Endothelial cell of umbilical vein (primary cell): Measurements from ENCODE around the gene ECEL1. TPM values are rescaled to one million over a fixed set of nuclear protein-coding genes. Genes with fewer than 3 reads are reported as not detected.
"Not testable (repeated sequence)": the region's sequence is repeated elsewhere in the genome, so short reads cannot be mapped to it uniquely, and the experiment has no call there.

Experiments used
- BruUV-seq: library from RNA; stranded (reverse); fragments of 400-500 nt; replicated peaks from 2 replicates; lab custom pipeline; 2021; lab: Mats Ljungman, UMichigan
- CTCF ChIA-PET: fragments of 300-600, 350-600 bp; sonication (Branson Sonifier 250); formaldehyde crosslinking; loops from one replicate; lab custom pipeline; 2021; ENCODE audit warnings: antibody characterized with exemption, inconsistent platforms; lab: Charles Lee
- POLR2A ChIA-PET: fragments of 300-600, 350-600 bp; sonication (Branson Sonifier 250); formaldehyde crosslinking; loops from one replicate; lab custom pipeline; 2021; ENCODE audit warnings: antibody characterized with exemption, inconsistent platforms; lab: Charles Lee
- DNase-seq: peaks from one replicate; pipeline ENCODE4 v3.0.0-alpha.2; 2011; ENCODE audit warnings: low read depth, low spot score
- FAIRE-seq: peaks from 2 replicates; lab custom pipeline; 2011; peaks lifted over from hg19 to GRCh38; lab: Jason Lieb, UNC
- H2AFZ ChIP-seq: 2 replicates; pipeline ENCODE4 v1.6.0; 2012; ENCODE audit warnings: low read depth, low read length, control low read depth, inconsistent platforms
- H3K27ac ChIP-seq: 2 replicates; pipeline ENCODE4 v1.5.1; 2011; ENCODE audit warnings: low read depth, mild to moderate bottlenecking, control low read depth, low read length, moderate library complexity; ENCODE audit not compliant: insufficient read depth
- H3K27me3 ChIP-seq, 2 experiments: 2 replicates each; pipeline versions ENCODE4 v1.6.0 to v1.6.1; 2011; ENCODE audit warnings: low read length in 2 of 2, mixed read lengths in 1 of 2; ENCODE audit not compliant: control insufficient read depth in 2 of 2, insufficient read depth in 2 of 2
- H3K36me3 ChIP-seq, 2 experiments: 2 replicates in 1 of 2; 3 replicates in 1 of 2; pipeline ENCODE4 v1.5.1; 2011; ENCODE audit warnings: low read length in 2 of 2, mild to moderate bottlenecking in 1 of 2, moderate library complexity in 1 of 2; ENCODE audit not compliant: control insufficient read depth in 2 of 2, insufficient read depth in 2 of 2; ENCODE audit errors: extremely low read depth in 1 of 2
- H3K4me1 ChIP-seq: 3 replicates; pipeline ENCODE4 v1.5.1; 2011; ENCODE audit warnings: mild to moderate bottlenecking, low read length; ENCODE audit not compliant: control insufficient read depth, insufficient read depth; ENCODE audit errors: extremely low read depth
- H3K4me2 ChIP-seq: 2 replicates; pipeline ENCODE4 v1.6.1; 2011; ENCODE audit warnings: low read length, control low read depth, mixed read lengths; ENCODE audit not compliant: insufficient read depth
- H3K4me3 ChIP-seq, 3 experiments: fragments of 200-600 bp in 1 of 3; sonication (generic), shearing (Covaris generic) in 1 of 3; replicated peaks in 1 of 3; 2 replicates each; pipeline ENCODE4 v1.5.1; 2011 to 2016; ENCODE audit warnings: control low read depth in 3 of 3, low read length in 3 of 3, mild to moderate bottlenecking in 2 of 3, inconsistent platforms in 1 of 3, low read depth in 1 of 3, moderate library complexity in 1 of 3; ENCODE audit not compliant: insufficient read depth in 1 of 3
- H3K79me2 ChIP-seq: 2 replicates; pipeline ENCODE4 v1.6.0; 2012; ENCODE audit warnings: low read length, inconsistent platforms; ENCODE audit not compliant: control insufficient read depth, insufficient read depth
- H3K9ac ChIP-seq: replicated peaks from 2 replicates; pipeline ENCODE3; 2011; ENCODE audit warnings: low read length, control low read depth; ENCODE audit not compliant: insufficient read depth; ENCODE audit errors: extremely low read depth
- H3K9me1 ChIP-seq: replicated peaks from 3 replicates; pipeline ENCODE4 v1.6.0; 2011; ENCODE audit warnings: mild to moderate bottlenecking, low read length; ENCODE audit not compliant: control insufficient read depth, insufficient read depth; ENCODE audit errors: extremely low read depth
- H3K9me3 ChIP-seq: replicated peaks from 2 replicates; pipeline ENCODE4 v1.5.1; 2012; ENCODE audit warnings: low read length, inconsistent platforms; ENCODE audit not compliant: control insufficient read depth, insufficient read depth
- H4K20me1 ChIP-seq: replicated peaks from 2 replicates; pipeline ENCODE3; 2011; ENCODE audit warnings: mild to moderate bottlenecking, low read length; ENCODE audit not compliant: control insufficient read depth, insufficient read depth; ENCODE audit errors: extremely low read depth
- EZH2 ChIP-seq: IDR thresholded peaks from 2 replicates; pipeline ENCODE4 v1.6.1; 2012; ENCODE audit warnings: borderline replicate concordance, low read depth, mild to moderate bottlenecking, moderate library complexity, low read length, inconsistent platforms; ENCODE audit not compliant: severe bottlenecking
- FOS ChIP-seq: IDR thresholded peaks from 2 replicates; pipeline ENCODE4 v1.6.1; 2011; ENCODE audit warnings: mild to moderate bottlenecking, low read length, moderate library complexity, borderline replicate concordance; ENCODE audit not compliant: insufficient read depth
- GATA2 ChIP-seq: IDR thresholded peaks from 2 replicates; pipeline ENCODE4 v1.7.0; 2011; ENCODE audit warnings: low read depth, mild to moderate bottlenecking, moderate library complexity, mixed read lengths, low read length; ENCODE audit not compliant: insufficient read length, insufficient read depth
- JUN ChIP-seq: IDR thresholded peaks from 2 replicates; pipeline ENCODE4 v1.6.1; 2011; ENCODE audit warnings: borderline replicate concordance, low read depth; ENCODE audit not compliant: insufficient read length, insufficient read depth
- MAX ChIP-seq: IDR thresholded peaks from 2 replicates; pipeline ENCODE4 v1.6.1; 2011; ENCODE audit not compliant: insufficient read depth, insufficient read length
- MYC ChIP-seq: IDR thresholded peaks from one replicate; pipeline ENCODE4 v1.6.1; 2011; ENCODE audit warnings: mild to moderate bottlenecking, low read depth, low read length
- POLR2A ChIP-seq: IDR thresholded peaks from 2 replicates; pipeline ENCODE4 v1.6.1; 2012; ENCODE audit warnings: low read depth, mild to moderate bottlenecking, control low read depth, low read length
- POLR2AphosphoS5 ChIP-seq: IDR thresholded peaks from 2 replicates; pipeline ENCODE4 v1.6.1; 2012; ENCODE audit warnings: low read depth, mild to moderate bottlenecking, control low read depth, low read length, moderate library complexity; ENCODE audit not compliant: insufficient read depth
- dilution Hi-C: fragments of 300-500 bp; cut with MboI; formaldehyde crosslinking; loops from one replicate; pipeline ENCODE4 v1.15.0; 2019; ENCODE audit warnings: low sequenced_read_pairs; ENCODE audit not compliant: extremely low pct_ligation_motif_present
- intact Hi-C: fragments of 100-400 bp; cut with micrococcal nuclease; formaldehyde crosslinking; loops from one replicate; pipeline ENCODE4 v1.10.0; 2022
- polyA plus RNA-seq, 4 experiments: library from polyadenylated mRNA; depleted of rRNA in 3 of 4; stranded (reverse) in 3 of 4; unstranded in 1 of 4; fragments of >200 nt; gene quantifications; 2 replicates each; pipeline versions ENCODE4 v1.2.1 to v1.2.3, GENCODE V29; 2011 to 2012; ENCODE audit warnings: missing spikeins in 1 of 4
- total RNA-seq: library from RNA; stranded (reverse); gene quantifications from 2 replicates; pipeline ENCODE4 v1.2.3, GENCODE V29; 2021
- TF ChIP-seq, protein P1 (sequence below), 2 donors: IDR thresholded peaks; 1 replicate in 1 of 2; 2 replicates in 1 of 2; pipeline ENCODE4 v1.5.1; 2011; ENCODE audit warnings: low read length in 2 of 2, mild to moderate bottlenecking in 2 of 2, moderate library complexity in 2 of 2, control low read depth in 1 of 2, inconsistent platforms in 1 of 2, low read depth in 1 of 2; ENCODE audit not compliant: insufficient read depth in 1 of 2; ENCODE audit errors: extremely low read depth in 1 of 2

Gene ECEL1
- total and polyA plus RNA-seq, 2 donors (not counting 3 experiments of a cell fraction or from before 2014, with no cell fraction given) = not detected

- Histone ChIP-seq H3K79me2 (no peaks in the 10 kb centered on the region), H3K9me1 (no peaks in the 10 kb centered on the region), H3K27ac (no peak overlapping the region), H3K4me1 (no peaks in the 10 kb centered on the region), H3K4me3 (no peak overlapping the region), H3K27me3 (no peaks in the 10 kb centered on the region), H3K9me3 (no peaks in the 10 kb centered on the region), H3K4me2 (no peak overlapping the region), H3K36me3 (no peaks in the 10 kb centered on the region), H4K20me1 (no peaks in the 10 kb centered on the region), H3K9ac (no peak overlapping the region), H2AFZ (no peak overlapping the region)
- BruUV-seq = no TSS peak
- dilution Hi-C loops (no loop called here), intact Hi-C loops (no loop called here)
- POLR2A ChIA-PET = no interaction called here
- DNase-seq = no peak
- CTCF ChIA-PET = interaction anchor here (1.5 kb wide), 1 partner anchor 207 kb away, joined by 4 read pairs; no protein-coding TSS in a partner anchor
- TF ChIP-seq EZH2 = no peak
- TF ChIP-seq GATA2 = no peak
- TF ChIP-seq MYC = no peak
- TF ChIP-seq, protein P1, sequence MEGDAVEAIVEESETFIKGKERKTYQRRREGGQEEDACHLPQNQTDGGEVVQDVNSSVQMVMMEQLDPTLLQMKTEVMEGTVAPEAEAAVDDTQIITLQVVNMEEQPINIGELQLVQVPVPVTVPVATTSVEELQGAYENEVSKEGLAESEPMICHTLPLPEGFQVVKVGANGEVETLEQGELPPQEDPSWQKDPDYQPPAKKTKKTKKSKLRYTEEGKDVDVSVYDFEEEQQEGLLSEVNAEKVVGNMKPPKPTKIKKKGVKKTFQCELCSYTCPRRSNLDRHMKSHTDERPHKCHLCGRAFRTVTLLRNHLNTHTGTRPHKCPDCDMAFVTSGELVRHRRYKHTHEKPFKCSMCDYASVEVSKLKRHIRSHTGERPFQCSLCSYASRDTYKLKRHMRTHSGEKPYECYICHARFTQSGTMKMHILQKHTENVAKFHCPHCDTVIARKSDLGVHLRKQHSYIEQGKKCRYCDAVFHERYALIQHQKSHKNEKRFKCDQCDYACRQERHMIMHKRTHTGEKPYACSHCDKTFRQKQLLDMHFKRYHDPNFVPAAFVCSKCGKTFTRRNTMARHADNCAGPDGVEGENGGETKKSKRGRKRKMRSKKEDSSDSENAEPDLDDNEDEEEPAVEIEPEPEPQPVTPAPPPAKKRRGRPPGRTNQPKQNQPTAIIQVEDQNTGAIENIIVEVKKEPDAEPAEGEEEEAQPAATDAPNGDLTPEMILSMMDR (IDR thresholded peaks at IDR 0.05; ENCODE audit: extremely low read depth in 1 of 2, insufficient read depth in 1 of 2, low read depth in 1 of 2, low read length in 2 of 2) = no peak
- no peak for TF ChIP-seq MAX
- no peak for TF ChIP-seq POLR2A
- no peak for TF ChIP-seq POLR2AphosphoS5
- no peak for TF ChIP-seq FOS
- TF ChIP-seq JUN = no peak
- FAIRE-seq = no peak
These were observed 46.5 kb upstream of the ECEL1 start for GRCh38 chr2:232533944-232534710.

- POLR2A ChIA-PET, BruUV-seq, H3K4me1 ChIP-seq, H3K27me3 ChIP-seq, H3K9me3 ChIP-seq, intact Hi-C loops, dilution Hi-C loops, H3K9ac ChIP-seq, H3K27ac ChIP-seq, DNase-seq, H3K9me1 ChIP-seq, FAIRE-seq, H2AFZ ChIP-seq, H3K4me2 ChIP-seq, H3K36me3 ChIP-seq, H4K20me1 ChIP-seq, H3K4me3 ChIP-seq, H3K79me2 ChIP-seq: not testable (repeated sequence)
- CTCF ChIA-PET = interaction anchor here (1.5 kb wide), 1 partner anchor 206 kb away, joined by 4 read pairs; no protein-coding TSS in a partner anchor
These were observed 45.2 kb upstream of the ECEL1 start for GRCh38 chr2:232532821-232533220.
